ENCODE measurements around the gene STK17A.

Gene STK17A

DNA sequence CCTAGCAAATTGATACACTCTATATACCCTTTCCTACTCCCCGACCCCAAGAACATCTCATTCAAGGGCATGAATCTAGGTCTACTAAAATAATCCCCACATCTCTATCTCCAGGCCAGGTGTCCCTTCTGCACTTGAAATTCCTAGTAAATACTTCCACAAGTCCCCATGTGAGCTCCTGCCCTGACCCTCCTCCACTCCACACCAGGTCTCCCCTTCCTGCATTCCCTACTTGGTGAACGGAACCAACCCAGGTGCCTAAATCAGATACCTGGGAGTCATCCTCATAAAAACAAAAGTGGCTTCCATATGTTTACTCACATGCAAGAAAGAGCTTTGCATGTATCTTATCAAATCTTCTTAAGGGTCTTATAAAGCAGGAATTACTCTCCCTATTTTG, 77.2 kb downstream of the STK17A start:
- DNase-seq = no peak

- no peak for DNase-seq
Measured at GRCh38 chr7:43664681-43665080, 81.8 kb downstream of the STK17A start.

DNA sequence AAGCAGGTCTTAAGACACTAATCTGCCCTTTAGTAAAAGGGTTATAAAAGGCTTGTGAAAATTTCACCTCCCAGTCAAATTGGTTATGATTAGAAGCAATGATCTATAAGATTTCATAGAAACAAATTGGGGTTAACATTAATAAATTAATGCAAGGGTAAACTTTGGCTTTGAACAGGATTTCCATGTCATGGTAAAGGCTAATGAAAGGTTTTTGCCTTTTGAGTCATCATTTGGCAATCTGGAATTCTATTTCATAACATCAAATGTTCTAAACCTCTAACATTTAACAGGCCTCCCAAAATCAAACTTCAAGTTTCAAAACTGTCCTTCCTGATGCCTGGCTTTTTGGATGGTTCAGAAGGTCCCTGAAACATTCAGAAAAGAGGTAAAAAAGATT, 84.0 kb downstream of the STK17A start:
- DNase-seq = peak; percentile 42

DNA sequence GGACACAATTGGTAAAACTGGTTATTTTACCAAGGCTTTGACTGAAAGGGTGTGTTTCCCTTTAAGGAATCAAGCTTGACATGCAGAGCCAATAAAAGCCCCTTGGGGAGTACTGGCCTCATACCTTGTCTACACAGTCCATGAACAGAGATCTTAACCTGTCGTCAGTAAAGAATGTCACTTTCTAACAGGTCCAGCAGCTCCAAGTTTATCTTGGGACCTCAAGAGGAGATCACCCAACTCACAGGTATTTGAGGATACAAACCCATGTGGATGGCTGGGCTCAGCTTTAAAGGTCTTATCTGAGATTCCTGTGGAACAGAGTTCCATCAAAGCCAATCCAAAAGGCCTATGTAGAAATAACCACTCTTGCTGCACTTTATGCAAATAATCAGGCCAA, 85.1 kb downstream of the STK17A start:
- no peak for DNase-seq

DNA sequence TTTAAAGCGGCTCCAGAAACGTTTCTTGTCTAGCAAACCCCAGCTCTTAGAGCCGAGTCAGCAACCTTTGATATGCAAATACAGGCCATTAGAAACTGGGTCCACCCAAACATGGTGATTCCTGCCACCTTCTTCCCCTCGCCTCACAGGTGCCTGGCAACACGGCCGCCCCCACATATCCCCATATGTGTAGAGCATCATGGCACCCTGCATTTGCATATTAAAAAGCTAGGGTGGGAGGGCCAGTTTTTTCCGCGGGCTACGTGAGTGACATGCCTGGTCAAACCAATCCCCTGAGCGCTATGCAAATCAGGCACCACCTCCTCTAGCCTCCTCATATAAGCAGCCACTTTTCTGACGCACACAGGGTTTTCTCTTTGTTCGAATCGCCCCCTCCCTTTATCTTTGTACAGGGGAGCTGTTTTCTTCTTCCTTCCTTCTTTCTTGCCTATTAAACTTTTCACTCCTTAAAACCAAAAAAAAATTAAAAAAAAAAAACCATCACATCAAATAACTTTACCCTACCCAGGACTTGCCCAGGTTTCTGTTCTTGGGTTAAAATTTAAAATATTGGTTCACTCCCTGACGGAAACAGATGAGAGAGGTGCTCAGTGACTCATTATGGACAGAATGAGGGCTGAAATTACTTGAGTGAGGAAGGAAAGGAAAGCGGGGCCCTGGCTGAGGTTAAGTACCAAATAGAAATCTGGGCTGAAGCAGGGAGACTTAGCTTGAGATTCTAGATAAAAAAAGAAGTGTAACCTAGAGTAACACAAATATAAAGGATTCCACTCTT, 86.6 kb downstream of the STK17A start:
- DNase-seq = no peak

DNA sequence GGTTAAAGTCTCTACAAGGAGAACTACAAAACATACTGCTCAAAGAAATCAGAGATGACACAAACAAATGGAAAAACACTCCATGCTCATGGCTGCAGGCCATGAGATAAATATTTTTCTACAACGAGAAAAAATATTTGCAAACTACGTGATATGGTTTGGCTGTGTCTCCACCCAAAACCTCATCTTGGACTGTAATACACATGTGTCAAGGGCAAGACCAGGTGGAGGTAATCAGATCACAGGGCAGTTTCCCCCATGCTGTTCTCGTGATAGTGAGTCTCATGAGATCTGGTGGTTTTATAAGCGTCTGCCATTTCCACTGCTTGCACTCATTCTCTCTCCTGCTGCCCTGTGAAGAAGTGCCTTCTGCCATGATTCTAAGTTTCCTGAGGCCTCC, 88.6 kb downstream of the STK17A start:
- DNase-seq = no peak

DNA sequence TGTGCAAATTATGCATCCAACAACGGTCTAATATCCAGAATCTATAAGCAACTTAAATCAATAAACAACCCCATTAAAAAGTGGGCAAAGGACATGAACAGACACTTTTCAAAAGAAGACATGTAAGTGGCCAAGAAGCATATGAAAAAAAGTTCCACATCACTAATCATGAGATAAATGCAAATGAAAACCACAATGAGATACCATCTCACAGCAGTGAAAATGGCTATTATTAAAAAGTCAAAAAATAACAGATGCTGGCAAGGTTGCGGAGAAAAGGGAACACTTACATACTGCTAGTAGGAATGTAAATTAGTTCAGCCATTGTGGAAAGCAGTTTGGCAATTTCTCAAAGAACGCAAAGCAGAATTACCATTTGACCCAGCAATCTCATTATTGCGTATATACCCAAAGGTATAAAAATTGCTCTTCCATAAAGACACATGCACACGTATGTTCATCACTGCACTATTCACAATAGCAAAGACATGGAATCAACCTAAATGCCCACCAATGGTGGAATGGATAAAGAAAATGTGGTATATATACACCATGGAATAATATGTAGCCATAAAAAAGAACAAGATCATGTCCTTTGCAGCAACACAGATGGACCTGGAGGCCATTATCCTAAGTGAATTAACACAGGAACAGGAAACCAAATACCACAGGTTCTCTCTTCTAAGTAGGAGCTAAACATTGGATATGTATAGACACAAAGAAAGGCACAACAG, 90.5 kb downstream of the STK17A start:
- peak; percentile 34 for DNase-seq

GRCh38 chr7:43674559-43675436, 91.9 kb downstream of the STK17A start:
- DNase-seq = peak; percentile 86
